VCaP (cell line): ENCODE results near the gene MAP2K3.

ENCODE experiments used
- H3K27ac ChIP-seq: fragments of 450-650 bp; 2 replicates; pipeline ENCODE4 v1.5.1; 2017
- TF ChIP-seq, protein P1 (sequence below): fragments of 450-650 bp; conservative IDR thresholded peaks from 2 replicates; pipeline ENCODE4 v1.5.1; 2017; ENCODE audit warnings: mild to moderate bottlenecking, moderate library complexity

The MAP2K3 gene

GRCh38 chr17:21295036-21295952, 10.8 kb downstream of the MAP2K3 start:
- TF ChIP-seq, protein P1, sequence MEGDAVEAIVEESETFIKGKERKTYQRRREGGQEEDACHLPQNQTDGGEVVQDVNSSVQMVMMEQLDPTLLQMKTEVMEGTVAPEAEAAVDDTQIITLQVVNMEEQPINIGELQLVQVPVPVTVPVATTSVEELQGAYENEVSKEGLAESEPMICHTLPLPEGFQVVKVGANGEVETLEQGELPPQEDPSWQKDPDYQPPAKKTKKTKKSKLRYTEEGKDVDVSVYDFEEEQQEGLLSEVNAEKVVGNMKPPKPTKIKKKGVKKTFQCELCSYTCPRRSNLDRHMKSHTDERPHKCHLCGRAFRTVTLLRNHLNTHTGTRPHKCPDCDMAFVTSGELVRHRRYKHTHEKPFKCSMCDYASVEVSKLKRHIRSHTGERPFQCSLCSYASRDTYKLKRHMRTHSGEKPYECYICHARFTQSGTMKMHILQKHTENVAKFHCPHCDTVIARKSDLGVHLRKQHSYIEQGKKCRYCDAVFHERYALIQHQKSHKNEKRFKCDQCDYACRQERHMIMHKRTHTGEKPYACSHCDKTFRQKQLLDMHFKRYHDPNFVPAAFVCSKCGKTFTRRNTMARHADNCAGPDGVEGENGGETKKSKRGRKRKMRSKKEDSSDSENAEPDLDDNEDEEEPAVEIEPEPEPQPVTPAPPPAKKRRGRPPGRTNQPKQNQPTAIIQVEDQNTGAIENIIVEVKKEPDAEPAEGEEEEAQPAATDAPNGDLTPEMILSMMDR: no peak
- H3K27ac ChIP-seq: no peak overlapping the region

GRCh38 chr17:21296097-21297025, 11.8 kb downstream of the MAP2K3 start:
- no peak overlapping the region for H3K27ac ChIP-seq
- TF ChIP-seq, protein P1: no peak

- TF ChIP-seq, protein P1: no peak
- no peak overlapping the region for H3K27ac ChIP-seq
Measured at GRCh38 chr17:21297026-21297520, 12.6 kb downstream of the MAP2K3 start.

GRCh38 chr17:21297597-21297996, 13.1 kb downstream of the MAP2K3 start:
- no peak overlapping the region for H3K27ac ChIP-seq

GRCh38 chr17:21298056-21298982, 13.8 kb downstream of the MAP2K3 start:
- no peak overlapping the region for H3K27ac ChIP-seq
- TF ChIP-seq, protein P1: no peak

More at GRCh38 chr17:21297597-21297996, 13.1 kb downstream of the MAP2K3 start:
- TF ChIP-seq, protein P1: no peak

- TF ChIP-seq, protein P1: no peak
- H3K27ac ChIP-seq: no peak overlapping the region
Measured at GRCh38 chr17:21298983-21299519, 14.5 kb downstream of the MAP2K3 start.
